DMS79 treated with DMSO at 0.1 percent for 48 hours (cell line): ENCODE results near the gene APBB1IP.
"Not testable (repeated sequence)": the region's sequence is repeated elsewhere in the genome, so short reads cannot be mapped to it uniquely, and the experiment has no call there.

ENCODE experiments used
- DNase-seq: peaks from one replicate; lab custom pipeline; 2025; lab: John Stamatoyannopoulos, UW

Gene APBB1IP, protein sequence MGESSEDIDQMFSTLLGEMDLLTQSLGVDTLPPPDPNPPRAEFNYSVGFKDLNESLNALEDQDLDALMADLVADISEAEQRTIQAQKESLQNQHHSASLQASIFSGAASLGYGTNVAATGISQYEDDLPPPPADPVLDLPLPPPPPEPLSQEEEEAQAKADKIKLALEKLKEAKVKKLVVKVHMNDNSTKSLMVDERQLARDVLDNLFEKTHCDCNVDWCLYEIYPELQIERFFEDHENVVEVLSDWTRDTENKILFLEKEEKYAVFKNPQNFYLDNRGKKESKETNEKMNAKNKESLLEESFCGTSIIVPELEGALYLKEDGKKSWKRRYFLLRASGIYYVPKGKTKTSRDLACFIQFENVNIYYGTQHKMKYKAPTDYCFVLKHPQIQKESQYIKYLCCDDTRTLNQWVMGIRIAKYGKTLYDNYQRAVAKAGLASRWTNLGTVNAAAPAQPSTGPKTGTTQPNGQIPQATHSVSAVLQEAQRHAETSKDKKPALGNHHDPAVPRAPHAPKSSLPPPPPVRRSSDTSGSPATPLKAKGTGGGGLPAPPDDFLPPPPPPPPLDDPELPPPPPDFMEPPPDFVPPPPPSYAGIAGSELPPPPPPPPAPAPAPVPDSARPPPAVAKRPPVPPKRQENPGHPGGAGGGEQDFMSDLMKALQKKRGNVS

DNA sequence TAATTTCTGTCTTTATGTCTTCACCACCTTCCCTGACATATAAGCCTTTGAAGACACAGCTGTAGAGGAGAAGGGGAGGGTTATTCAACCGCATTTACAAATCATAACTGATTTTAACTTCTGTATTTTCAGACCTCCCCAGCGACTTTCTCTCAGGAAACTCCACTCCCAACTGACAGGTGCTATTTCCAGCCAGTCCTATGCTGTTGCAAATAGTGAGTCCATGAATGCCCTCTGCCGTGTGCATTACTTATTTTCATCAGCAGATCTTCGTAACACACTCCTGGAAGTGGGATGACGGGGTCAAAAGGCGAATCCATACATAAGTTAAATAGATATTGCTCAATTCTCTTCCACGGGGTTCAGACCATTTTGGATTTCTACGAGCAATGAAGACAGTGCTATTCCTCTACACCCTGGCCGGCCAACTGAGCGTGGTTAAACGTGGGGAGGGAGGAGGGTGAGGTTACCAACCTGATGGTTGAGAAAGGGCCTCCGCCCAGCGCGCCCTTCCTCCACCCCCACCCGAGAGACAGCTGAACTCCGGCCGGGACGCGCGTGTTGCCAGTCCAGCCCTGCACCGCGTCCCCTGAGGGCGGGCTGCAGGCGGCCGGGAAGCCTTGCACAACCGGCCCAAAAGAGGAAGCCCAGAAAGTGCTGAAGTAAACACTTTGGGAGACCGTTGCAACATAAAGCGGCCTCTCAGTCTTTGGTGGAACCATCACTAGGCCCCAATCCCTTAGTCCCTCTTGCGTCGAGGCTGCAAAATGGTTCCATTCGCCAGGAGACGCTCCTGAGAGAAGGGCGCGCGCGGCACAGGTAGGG lies at the start of gene APBB1IP:
APBB1IP (plus strand) TSS at position 705 of the 825 bp plus-strand sequence. CDS start 53,986 bp downstream, outside the sequence.
- DNase-seq: peak; percentile 2

DNA sequence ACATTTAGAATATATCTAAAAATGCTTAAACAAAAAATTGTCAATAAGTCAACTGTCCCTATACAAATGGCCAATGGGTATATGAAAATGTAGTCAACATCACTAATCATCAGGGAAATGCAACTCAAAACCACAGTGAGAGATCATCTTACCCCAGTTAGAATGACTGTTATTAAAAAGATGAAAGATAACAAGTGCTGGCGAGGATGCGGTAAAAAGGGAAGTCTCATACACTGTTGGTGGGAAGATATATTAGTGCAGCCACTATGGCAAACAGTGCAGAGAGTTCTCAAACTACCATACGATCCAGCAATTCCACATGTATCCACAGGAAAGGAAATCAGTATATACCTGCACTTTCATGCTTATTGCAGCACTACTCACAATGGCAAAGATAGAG lies 48.6 kb upstream of the APBB1IP start:
- DNase-seq: no peak

DNA sequence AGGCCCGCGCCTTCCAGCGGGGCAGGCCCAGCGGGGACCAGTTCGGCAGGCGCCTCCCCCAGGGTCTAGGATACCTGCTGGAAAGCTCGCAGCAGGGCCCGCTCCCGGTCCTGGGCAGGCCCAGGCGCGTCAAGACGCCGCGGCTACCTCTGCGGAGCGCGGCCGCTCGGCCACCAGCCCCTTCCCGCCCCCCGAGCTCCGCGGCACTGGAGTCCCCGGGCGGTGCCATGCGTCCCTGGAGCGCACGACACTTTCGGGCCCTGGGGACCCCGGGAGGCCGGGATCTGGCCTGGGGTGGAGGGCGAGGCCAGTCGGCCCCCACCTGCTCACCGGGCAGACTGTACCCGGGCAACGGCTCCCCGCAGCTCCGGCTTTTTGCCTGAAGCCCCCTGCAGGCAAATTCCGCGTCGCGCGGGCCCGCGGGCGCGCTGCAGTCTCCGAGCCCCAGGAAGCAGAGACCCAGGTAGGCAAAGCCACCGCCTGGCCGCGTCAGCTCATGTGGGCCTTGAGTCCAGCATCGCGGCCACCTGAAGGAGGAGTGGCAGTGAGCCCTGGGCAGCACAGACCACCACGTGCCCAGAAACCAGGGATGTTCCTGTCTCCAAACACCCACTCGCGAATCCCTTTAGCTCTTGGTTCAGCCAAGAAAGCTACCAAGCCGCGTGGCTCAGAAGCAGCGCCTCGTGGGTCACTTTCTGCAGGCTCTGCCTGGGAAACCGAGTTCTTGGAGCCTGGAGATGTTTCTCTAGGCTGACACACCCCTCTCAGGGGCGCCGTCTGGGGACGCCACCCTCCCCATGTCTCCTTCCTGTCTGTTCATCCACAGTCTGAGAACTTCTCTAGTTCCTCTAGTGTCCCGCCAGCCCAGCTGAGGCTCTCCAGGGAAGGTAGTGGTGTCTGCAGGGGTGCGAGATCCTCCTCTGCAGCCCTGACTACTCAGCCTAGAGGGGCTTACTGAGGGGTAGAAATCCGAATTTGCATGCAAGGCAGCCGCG lies 46.1 kb upstream of the APBB1IP start:
- no peak for DNase-seq

DNA sequence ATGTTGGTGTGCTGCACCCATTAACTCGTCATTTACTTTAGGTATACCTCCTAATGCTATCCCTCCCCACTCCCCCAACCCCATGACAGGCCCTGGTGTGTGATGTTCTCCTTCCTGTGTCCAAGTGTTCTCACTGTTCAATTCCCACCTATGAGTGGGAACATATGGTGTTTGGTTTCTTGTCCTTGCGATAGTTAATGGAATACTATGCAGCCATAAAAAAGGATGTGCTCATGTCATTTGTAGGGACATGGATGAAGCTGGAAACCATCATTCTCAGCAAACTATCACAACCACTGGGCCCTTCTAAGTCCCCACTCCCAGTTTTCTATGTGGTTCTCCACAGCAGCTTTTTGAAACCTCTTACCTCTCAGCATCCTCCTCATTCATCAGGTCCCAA lies 39.8 kb upstream of the APBB1IP start:
- not testable (repeated sequence) for DNase-seq

DNA sequence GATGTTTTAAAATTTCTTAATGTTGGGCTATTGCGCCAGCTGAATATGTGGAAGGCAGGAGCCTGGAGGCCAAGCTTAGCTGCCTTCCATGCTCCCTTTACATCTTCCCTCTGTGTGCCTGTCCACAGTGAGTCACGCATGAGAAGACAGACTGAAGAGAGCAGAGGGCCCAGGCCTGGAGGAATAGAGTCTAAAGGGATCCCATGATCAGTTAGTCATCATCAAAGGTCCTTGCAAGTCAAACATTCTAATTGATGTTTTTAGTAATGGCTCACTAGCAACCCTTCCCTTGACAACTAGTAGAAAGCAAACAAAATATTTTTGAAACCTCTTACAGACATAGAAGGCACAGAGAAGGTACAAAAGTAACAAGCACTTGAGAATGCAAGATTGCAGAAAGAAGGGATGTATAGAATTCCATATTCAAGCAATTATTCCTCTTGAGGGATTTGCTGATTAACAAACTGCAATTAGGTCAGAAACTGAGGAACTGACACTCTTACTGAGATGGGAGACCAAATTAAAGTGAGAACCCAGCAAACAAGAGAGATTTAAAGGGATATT lies 30.7 kb upstream of the APBB1IP start:
- no peak for DNase-seq

DNA sequence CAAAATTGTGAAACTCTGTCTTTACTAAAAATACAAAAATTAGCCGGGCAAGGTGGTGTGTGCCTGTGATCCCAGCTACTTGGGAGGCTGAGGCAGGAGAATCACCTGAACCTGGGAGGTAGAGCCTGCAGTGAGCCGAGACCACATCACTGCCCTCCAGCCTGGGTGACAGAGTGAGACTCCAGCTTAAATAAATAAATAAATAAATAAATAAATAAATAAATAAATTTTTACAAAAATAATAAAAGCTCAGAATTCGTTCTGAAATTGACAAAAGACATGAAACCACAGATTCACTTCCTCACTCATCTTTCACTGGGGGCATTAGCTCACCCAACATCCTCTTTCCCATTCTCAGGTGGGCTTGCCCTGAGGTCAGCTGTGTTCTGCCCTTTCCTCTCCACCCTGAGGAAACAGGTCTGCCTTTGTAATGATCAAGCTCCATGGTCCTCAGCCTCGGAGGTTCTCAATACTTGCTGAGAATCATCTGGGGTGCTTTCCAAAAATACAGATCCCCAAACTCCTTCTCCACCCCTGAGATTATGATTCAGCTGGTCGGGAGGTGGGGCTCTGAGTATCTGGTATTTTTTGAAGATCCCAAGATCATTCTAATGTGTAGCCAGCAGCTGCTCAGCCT lies 29.2 kb upstream of the APBB1IP start:
- DNase-seq: no peak

DNA sequence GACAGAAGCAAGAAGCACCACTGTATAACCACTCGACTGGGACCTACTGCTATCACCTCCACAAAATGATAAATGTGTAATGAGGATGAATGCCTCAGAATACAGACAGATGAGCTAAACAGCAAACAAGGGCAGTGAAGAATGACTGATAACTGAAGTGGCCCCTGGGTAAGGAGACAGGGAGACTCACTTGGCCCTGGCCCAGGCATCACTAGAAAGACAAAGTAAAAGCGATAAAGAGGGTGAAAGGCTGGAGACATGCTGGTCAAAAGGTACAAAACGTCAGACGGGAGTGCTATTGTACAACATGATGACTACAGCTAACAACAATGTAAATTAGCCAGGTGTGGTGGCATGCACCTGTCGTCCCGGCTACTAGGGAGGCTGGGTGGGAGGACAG lies 27.8 kb upstream of the APBB1IP start:
- DNase-seq: no peak

DNA sequence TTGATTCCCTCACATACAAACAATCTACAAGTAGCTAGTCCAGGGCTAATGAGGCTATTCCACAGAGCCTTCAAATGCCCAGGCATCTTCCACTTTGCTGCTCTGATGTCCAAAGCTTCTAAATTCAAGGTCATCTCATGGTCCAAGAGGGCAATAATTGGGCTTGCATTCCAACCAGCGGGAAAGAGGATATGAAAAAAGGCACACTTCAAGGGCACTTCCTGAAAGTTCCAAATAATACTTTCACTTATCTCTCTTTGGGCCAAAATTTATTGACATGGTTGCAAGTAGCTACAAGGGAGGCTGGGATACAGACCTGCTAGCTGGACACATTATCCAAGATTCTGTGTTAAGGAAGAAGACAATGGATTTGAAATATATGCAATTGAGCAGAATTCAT lies 25.2 kb upstream of the APBB1IP start:
- DNase-seq: no peak

DNA sequence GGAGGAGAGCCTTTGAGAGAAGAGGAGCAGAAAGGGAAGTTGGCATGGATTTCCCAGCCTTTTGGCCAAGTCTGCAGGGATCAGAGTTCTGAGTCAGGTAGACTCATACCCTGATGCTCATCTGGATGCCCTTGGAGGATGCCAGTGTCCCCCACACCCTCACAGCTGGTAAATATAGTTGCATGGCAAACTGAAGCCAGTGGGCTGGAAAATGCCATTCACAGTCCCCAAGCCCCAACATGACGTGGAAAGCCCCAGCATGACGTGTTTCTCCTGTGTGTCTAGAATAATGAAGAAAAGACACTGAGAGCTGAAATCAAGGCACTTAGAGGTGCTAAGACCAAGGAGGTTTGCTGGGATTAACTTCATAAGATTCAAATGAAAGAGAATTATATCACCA lies 24.8 kb upstream of the APBB1IP start:
- DNase-seq: no peak

DNA sequence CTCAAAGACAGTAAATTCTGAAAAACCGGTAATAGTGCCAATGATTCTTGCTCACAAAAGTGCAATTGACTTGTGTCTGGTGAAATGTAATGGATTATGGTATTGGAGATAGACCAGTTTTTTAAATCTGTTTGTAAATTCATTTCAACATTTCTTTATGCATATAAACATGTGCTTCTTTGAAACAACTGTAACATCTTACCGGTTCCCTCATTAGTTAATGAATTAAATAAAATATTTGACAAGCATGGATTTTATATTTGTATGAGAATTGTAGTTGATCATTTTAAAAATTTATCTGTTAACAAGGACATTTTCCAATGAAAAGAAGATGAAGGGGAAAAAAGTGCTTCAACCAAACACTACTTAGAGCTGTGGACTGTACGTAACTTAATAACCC lies 21.0 kb upstream of the APBB1IP start:
- DNase-seq: no peak

DNA sequence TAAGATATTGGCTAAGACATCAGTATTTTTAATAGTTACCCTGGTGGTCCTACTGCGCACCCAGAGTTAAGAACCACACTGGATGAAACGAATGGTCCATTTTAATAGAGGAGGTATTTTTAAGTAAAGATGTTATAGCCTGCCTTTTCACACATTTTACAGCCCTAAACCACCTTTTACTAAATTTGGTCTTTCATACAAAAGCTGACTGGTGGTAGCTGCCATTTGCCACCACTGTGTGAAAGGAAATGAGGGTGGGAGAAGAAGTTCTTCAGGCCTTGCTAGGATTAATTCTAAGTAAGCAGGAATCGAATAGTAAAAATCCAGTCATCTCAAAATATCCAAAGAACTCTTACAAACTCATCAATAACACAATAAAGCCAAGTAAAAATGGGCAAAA lies 15.2 kb upstream of the APBB1IP start:
- DNase-seq: no peak

DNA sequence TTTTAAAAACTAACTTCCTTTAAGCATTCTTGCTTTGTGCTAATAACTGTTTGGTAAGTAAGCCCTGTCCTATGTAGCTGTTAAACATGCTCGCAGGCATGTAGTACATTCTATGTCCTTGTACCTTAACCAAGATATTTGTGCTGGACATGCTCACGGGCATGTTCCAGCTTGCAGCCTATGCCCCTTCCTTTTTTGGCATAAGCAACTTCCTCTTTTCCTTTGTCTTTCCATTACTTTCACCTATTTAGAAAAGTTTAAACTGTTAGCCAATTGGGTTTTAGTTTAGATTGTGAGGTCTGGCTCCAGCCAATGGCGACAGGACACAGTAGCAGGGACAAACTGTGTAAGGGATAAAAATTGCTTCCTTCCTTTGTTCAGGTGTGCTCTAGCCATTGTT lies 14.4 kb upstream of the APBB1IP start:
- no peak for DNase-seq

DNA sequence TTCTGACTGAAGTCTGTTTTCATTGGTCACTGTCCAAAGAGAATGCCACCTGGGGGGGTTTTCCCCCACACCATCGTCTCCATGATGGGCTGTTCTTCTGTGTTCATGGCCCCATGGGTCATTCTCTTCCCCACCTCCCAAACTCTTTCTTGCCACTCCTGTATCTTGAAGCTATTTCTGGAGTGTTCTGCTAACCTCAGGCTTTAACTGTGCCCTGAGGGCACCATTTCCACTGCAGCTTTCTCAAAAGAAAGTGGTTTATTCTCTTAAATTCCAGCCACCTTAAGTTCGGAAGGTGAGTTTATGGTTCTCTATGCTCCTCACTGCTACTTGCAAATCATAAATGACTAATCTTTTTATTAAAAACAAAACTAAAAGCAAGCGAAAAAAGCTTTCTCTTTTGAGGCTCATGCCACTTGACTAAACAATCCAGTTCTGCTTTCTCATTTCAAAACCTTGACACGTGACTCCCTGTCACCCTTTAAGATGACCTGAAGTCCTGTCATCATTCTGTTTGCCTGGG lies 7.4 kb upstream of the APBB1IP start:
- no peak for DNase-seq

DNA sequence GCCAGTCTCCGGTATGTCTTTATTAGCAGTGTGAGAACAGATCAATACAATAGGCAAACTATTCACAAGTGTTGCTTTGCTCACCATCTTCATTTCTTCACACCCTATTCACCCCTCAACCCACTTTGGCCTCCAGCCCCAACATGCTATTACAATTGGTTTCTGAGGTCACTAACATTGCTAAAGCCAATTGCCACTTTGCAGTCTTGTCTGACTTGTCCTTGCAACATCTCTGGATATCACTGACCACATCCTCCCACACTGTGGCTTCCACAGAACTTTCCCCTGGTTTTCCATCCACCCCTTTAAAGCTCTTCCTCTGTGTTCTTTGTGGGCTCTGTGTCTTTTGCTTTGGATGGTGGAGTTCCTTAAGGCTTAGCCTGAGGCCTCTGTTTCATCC lies 5.2 kb upstream of the APBB1IP start:
- DNase-seq: no peak

DNA sequence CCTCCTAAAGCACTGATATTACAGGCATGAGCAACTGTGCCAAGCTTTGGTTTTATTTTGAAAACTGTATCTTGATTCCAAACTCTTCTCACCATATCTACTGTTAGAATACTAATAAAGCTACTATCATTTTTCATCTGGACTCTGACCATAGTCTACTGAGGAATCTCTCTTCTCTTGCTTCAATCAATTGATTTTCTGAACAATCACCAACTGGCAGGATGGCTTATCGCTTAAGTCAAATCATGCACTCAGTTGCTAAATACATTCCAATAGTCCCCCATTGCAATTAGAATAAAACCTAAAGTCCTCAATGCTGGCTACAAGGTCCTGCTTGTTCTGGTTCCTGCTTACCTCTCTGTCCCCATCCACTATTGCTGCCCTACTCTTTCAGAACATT lies 2.3 kb upstream of the APBB1IP start:
- no peak for DNase-seq

DNA sequence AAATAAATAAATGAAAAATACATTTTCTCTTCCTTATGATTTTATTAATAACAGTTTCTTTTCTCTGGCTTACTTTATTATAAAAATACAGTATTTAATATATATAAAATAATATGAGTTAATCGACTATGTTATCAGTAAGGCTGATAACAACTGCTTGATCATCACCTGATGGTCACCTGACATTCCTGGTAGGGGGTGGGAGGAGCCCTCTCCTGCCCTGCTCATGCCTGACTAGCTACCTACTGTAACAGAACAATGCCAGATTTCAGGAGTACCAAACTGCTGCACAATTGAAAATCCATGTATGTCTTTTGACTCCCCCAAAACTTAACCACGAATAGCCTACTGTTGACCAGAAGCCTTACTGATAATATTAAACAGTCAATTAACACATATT lies 1.3 kb upstream of the APBB1IP start:
- no peak for DNase-seq

DNA sequence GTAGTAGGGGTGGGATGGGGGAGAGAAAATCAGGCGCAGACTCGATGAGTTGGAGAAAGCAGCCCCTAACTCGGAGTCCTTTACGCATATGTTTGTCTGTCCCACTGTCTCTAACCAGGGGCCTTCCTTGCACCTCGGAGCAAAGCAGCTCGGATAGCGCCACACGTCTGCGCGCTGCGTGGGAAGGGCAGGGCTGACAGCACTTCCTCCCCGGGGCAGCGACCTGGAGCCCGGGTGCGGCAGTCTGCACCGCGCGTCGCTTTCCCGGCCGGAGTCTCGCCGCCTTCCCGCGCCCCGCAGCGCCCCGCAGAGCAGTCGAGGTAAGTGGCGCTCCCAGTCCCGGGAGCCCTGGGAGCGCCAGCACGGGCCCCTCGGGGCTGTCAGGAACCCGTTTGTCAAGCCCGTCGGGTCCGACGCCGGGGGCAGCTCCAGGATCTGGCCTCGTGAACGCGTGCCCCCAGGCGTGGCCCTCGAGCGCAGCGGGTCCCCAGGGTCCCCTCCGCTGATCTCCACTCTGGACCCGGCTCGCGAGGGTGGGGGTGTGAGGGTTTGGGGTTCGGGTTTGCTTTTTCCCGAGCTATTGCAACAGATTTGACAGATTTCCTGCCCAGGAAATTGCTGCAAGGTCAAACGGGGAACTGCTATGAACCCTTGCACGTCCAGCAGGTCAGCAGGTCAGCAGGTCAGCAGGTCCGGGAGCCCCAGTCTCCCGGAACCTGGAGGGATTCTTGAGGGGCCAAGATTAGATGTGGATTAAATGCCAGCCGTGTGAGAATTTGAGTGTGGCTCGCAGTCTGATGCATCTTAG lies 597 bp downstream of the APBB1IP start:
- no peak for DNase-seq

DNA sequence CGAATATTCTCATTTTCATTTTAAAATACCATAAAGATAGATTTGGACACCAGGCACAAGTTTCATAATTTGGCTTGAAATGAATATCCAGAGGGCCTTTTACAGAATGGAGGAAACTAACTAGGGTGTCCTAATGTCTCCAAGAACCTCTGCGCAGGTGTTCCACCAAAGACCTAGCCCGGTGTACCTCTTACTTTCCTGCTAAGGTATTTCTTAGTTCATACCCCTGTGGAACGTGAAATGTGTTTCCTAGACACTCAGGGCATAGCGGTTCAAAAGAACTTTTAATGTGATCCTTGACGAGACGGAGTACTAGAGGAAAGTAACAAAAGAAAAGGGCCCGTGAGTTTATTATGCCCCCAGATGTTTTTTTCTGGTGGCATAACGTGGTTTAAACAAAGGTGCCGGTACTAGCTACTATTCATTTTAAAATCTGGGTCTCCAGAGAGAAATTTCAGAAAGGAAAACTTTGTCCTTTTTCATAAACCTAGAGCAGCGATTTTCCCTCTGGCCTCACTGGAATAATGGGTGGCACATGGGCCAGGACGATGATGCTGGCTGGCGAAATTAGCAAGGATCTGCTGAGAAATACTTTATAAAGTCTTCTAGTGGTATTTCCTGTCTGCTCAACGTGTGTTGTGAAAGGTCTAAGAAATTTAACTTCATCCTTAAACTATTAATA lies 1.4 kb downstream of the APBB1IP start:
- no peak for DNase-seq

DNA sequence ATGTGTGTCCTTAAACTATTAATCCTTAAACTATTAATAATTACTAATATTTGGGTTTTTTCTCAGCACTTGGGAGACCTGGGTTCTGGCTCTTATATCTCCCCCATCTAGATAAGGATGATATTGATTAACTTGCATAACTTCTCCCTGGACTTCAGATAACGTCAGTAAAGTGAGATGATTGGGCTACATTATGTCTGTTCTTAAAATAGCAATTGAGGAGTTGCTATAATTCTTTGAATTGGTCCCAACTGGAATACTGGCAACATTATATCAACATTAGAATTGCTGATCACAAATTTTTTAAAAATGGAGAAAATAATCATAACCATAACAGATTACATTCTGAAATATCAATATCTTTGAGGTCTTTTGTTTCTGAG lies 1.9 kb downstream of the APBB1IP start:
- DNase-seq: no peak
